GM03348 (cell line): Measurements from ENCODE around the gene ABCC9.
A peak's percentile ranks its signal among the peaks of the same experiment; 100 is the strongest.

Experiments
- DNase-seq: peaks from one replicate; pipeline ENCODE4 v3.0.0; 2012; ENCODE audit warnings: low spot score

Gene ABCC9

DNA sequence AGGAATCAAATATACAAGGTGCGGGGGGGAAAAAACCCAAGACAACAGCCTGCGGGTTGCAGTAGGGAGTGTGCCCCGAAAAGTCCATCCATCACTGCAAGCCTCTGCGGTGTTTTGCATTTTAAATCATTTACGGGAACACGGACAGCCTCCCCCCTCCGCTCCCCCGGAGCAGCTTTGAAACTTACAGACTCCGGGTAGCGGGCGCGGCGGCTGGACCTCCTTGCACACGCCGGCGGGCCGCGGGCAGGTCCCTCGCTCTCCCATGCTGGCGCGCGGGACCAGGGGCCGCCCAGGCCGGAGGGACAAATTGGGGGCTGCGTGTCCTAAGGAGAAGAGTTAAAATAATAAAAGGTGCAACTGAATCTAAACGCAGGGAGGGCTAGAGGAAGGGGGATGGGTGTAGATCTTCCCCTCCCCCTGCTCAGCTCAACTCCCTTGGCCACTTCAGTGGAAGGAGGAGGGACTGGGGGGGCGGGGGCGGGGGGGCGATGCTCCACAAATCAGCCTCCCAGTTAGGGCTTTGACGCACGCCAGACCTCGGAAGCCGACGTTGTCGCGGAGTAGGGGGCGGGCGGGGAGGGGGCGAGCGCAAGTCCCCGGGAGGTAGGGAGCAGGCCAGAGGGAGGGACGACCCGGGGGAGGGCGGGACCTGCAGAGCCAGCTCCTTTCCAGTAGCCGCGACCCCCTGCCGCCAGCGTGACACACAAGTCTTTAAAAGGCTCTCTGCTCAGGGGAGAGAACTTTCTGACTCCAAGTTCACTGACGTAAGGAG is 166.7 kb downstream of the ABCC9 start, which contains the start of gene KCNJ8:
KCNJ8 (minus strand) TSS at position 349 of the 775 bp plus-strand sequence. CDS start 1,090 bp downstream, outside the sequence.
- DNase-seq, result peak; percentile 66

DNA sequence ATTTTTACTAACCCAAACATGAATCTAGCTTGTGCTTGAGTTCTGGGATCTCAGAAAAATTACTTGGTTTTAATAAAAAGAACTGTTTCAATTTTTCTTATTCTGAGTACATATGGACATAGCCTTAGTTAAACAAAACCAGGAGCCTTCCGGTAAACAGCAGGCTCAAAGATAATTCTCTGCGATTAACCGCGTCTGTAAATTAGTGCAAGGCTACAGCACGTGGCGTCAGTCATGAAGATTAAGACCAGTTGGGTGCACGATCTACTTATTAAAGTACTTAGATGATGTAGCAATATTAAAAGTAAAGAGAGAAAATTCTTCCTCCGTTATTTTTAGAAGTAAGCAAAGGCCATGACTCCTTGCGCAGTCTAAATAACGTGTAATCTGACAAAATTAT is 167.4 kb downstream of the ABCC9 start:
- DNase-seq, result peak; percentile 9

DNA sequence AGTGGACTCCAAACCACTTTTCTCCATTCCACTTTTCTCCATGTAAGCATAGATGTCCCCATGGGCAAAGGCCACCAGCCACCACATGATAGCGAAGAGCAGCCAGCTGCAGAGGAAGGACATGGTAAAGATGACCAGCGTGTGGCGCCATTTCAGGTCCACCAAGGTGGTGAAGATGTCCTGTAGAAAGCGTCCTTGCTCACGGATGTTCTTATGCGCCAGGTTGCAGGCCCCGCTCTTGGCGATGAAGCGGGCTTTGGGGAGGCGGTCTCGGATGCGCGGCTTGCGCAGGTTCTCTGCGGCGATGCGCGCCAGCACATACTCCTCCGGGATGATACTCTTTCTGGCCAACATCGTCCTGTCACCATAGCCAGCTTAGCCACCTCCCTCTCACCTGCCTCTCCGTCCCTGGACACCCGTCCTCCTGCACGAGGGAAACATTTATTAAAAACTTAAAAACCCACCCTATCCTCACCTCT is 167.9 kb downstream of the ABCC9 start:
- peak; percentile 5 for DNase-seq

DNA sequence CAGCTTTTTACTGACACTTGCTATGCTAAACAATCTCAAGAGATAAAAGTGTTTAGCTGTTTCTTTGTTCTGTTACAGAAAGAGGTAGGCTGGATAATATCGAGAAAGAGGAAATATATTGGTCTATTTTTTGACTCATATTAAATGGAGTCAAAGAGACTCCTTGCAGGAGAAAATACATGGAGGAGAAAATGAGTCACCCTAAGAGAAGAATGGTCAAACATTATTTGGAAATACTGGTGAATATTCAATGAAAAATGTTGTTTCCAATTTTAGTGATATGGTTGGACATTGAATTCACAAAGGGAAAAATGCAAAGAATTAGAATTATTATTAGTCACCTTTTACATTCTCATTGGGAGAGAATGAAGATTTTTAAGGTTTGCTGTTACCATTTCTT is 169.9 kb downstream of the ABCC9 start:
- peak; percentile 61 for DNase-seq

DNA sequence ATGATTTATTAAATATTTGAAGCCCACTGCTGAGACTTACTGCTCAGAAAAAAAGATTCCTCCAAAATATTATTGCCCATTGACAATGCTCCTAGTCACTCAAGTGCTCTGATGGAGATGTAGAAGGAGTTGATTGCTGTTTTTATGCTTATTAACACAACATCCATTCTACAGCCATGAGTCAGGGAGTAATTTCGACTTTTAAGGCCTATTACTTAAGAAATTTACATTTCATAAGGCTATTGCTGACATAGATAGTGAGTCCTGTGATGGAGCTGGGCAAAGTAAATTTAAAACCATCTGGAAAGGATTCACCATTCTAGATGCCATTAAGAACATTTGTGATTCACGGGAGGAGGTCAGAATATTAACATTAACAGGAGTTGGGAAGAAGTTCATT is 171.9 kb downstream of the ABCC9 start:
- no peak for DNase-seq

DNA sequence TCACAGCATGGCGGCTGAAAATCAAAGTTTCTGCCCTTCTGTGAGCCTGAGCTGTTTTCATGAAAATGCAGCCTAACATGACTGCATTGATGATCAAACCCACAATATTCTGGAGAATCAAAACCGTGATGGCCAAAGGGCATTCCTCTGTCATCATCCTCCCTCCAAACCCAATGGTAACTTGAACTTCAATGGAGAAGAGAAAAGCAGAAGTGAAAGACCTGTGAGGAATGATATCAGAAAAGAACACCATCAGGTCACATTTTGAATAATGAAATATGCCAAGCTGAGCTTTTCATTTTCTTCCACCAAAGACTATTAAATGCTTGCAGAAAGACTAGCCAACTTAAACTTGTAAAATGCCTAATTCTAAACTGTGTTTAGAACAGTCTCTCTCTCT is 174.8 kb downstream of the ABCC9 start:
- DNase-seq, result no peak

DNA sequence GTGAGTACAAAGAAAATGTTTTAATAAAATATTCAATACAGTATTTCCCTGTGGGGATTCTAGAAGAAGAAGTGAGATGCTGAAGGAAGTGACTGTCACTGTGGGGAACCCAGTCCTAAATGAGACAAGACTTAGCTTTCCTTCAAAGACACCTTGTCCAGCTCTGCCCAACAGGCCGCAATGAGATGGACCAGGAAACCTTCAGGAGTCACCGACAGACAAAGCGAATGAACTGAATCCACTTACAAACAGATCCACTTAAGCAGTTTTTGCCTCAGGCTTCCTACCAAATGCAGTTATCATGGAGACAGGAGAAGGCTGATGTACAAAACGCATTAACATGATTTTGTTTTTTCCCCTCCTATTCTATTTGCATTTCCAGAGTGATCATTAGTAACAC is 176.3 kb downstream of the ABCC9 start:
- DNase-seq, result no peak

DNA sequence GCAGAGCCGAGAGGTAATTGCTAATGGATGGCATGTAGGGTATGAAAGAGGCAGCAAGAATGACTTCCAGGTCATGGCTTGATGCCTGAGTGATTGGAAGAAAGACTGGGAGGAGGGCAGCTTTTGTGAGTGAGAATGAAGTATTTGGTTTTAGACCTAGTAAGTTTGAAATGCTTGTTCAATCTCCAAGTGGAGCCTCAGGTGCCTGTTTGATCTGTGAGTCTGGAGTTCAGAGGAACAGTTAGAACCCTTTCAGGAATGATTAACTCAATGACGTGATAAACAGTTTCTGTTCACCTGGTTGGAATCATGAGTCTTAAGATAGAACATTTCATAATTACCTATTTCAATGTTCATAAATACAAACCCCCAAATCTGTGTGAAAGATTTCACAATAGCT is 177.2 kb downstream of the ABCC9 start:
- DNase-seq, result no peak

DNA sequence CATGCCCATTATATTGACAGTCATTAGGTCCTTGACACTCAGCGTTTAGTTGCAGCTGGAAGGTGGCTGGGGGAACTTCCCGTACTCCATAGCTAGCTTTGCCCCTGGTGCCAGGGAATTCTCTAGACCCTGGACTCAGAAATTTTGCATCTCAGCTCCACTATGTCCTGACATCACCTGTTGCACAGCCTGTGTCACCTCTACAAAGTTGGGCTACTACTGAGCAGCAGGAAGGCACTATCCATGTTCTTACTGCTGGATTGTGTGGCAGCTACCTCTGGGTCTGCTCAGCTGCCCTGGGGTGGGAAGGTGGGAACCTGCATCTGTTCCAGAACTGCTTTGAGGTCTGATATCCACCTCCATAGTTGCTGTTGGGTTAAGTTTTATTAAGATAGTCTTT is 177.7 kb downstream of the ABCC9 start:
- DNase-seq, result no peak

DNA sequence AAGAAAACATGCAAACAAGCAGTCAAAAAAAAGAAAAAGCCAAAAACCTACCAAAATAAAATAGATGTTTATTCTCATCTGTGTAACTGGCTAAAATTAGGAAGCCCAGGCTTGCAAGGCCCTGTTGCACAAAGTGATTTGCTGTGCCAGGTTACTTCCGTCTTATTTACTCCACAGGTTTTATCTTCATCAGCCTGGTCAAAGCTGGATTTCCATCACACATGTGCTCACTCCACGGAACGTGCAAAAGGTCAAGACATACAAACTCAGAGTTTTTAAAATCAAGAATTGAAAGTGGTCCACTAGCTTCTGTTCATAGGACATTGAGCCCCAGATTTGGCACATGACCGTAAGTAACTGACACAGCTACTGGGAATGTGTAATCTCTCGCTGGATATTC is 181.5 kb downstream of the ABCC9 start:
- DNase-seq, result no peak

DNA sequence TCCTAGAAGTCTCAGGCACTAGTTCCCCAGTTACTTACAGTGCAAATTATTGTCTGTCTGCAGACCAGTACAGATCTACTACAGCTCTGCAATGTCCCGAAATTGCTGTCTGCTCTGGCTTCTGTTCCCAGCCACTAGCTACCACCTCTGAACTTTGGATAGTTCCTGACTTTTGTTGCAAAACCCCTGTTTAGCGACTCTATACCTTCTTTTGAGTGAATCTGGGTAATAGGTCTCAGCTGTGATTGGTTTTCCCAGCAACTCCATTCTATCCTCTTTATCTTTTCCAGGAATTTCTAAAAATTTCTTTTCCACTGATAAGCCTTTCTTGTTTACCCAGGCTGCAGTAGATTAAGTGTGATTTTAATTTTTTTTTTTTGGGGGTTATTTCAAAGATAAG is 183.5 kb downstream of the ABCC9 start:
- DNase-seq, result no peak

DNA sequence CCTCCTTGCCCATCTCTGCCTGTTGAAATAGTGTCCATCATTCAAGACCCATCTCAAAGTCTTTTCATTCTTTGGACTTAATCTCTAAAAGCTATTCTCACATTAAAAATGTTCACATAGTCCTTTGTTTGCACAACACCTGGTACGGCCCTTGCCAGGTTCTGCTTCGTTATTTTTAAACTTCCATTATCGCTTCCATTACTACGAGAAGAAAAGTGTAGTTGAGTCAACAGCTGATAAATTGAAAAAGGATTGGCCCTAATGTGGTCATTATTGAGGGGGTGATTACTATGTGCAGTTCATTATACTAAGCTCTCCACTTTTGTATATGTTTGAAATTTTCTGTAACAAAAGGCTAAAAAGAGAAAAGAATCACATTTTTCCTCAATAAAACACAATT is 184.5 kb downstream of the ABCC9 start:
- DNase-seq, result no peak

DNA sequence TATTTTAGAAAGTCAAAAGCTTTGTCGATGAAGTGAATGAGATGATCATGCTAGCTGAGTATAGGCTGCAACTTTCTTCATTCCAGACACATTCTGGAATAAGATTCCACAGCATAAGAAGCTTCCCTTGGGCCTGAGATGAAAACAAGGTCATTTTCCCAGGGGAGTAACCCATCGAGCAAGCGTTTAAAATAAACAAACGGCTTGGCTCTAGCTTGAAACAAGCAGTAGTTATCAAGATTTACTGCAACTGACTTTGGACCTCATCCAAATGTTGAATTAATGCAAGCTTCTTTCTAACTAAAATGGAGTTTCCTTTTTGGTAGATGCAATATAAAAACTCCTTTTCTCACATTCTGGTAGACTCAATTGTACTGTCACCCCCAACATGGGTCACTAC is 189.7 kb downstream of the ABCC9 start:
- no peak for DNase-seq
